Measurements from ENCODE around the gene ATP5PD. TPM values are rescaled to one million over a fixed set of nuclear protein-coding genes. Genes with fewer than 3 reads are reported as not detected.
"Not testable (repeated sequence)": the region's sequence is repeated elsewhere in the genome, so short reads cannot be mapped to it uniquely, and the experiment has no call there.

Gene ATP5PD
- total RNA-seq, 1 donor from 2014 or later, result 219 TPM

- DNase-seq (ENCODE audit: low read depth in 2 of 2), result peak; percentile 49 to 58
Observed at GRCh38 chr17:75077496-75078283, 30.9 kb upstream of the ATP5PD start.

GRCh38 chr17:75077072-75077495 is 30.3 kb upstream of the ATP5PD start:
- DNase-seq (ENCODE audit: low read depth in 2 of 2), result no peak

- DNase-seq (ENCODE audit: low read depth in 2 of 2), result no peak
Observed at GRCh38 chr17:75075597-75076336, 29.0 kb upstream of the ATP5PD start.

- DNase-seq (ENCODE audit: low read depth in 2 of 2), result no peak
Observed at GRCh38 chr17:75074532-75074931, 27.8 kb upstream of the ATP5PD start.

GRCh38 chr17:75073618-75074047 is 26.9 kb upstream of the ATP5PD start:
- no peak for DNase-seq (ENCODE audit: low read depth in 2 of 2)

GRCh38 chr17:75072909-75073308 is 26.1 kb upstream of the ATP5PD start:
- DNase-seq (ENCODE audit: low read depth in 2 of 2), result not testable (repeated sequence)

- peak in 1 of 2 donors; percentile 68 for DNase-seq (ENCODE audit: low read depth in 2 of 2)
Observed at GRCh38 chr17:75071478-75072271, 24.9 kb upstream of the ATP5PD start.

- peak in 1 of 2 donors; percentile 66 for DNase-seq (ENCODE audit: low read depth in 2 of 2)
Observed at GRCh38 chr17:75069783-75070182, 23.0 kb upstream of the ATP5PD start.

- DNase-seq (ENCODE audit: low read depth in 2 of 2), result no peak
Observed at GRCh38 chr17:75068750-75069149, 22.0 kb upstream of the ATP5PD start.

- no peak for DNase-seq (ENCODE audit: low read depth in 2 of 2)
Observed at GRCh38 chr17:75067856-75068255, 21.1 kb upstream of the ATP5PD start.

GRCh38 chr17:75065562-75066151 is 18.9 kb upstream of the ATP5PD start:
- peak; percentile 86 to 91 for DNase-seq (ENCODE audit: low read depth in 2 of 2)

- no peak for DNase-seq (ENCODE audit: low read depth in 2 of 2)
Observed at GRCh38 chr17:75064867-75065561, 18.2 kb upstream of the ATP5PD start.

- no peak for DNase-seq (ENCODE audit: low read depth in 2 of 2)
Observed at GRCh38 chr17:75064460-75064859, 17.7 kb upstream of the ATP5PD start.

GRCh38 chr17:75064040-75064439 is 17.3 kb upstream of the ATP5PD start:
- no peak for DNase-seq (ENCODE audit: low read depth in 2 of 2)

GRCh38 chr17:75063626-75064025 is 16.9 kb upstream of the ATP5PD start:
- no peak for DNase-seq (ENCODE audit: low read depth in 2 of 2)

- DNase-seq (ENCODE audit: low read depth in 2 of 2), result no peak
Observed at GRCh38 chr17:75063201-75063600, 16.4 kb upstream of the ATP5PD start.

GRCh38 chr17:75061618-75062017 is 14.8 kb upstream of the ATP5PD start:
- no peak for DNase-seq (ENCODE audit: low read depth in 2 of 2)

GRCh38 chr17:75061055-75061438 is 14.3 kb upstream of the ATP5PD start:
- DNase-seq (ENCODE audit: low read depth in 2 of 2), result no peak

- DNase-seq (ENCODE audit: low read depth in 2 of 2), result peak in 1 of 2 donors; percentile 32
Observed at GRCh38 chr17:75060434-75061054, 13.8 kb upstream of the ATP5PD start.

All from lung microvascular endothelial cell (primary cell).